SKM-1 (cell line): ENCODE data around the gene CDH2.

ENCODE experiments used
- DNase-seq: peaks from one replicate; lab custom pipeline; 2025; ENCODE audit not compliant: unreplicated experiment; lab: John Stamatoyannopoulos, UW

CDH2 gene

DNA sequence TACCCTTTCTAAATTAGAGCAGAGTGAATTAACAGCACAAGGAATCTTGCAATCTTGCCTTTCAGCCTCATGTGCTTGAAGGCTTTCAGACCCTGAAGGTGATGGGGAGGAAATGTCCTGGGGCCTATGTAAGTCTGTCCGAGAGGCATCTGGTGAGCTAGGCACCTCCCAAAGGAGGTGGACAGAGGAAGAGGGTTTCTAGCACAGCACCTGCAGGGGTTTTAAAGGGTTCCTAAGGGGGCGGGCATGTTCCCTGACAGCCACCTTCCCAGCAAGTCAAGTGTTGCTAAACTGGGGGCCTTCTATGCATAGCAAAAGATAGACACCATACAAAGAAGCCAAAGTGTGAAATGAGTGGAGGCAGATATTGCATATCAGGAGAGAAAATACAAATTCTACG is 88.5 kb downstream of the CDH2 start:
- DNase-seq = no peak

DNA sequence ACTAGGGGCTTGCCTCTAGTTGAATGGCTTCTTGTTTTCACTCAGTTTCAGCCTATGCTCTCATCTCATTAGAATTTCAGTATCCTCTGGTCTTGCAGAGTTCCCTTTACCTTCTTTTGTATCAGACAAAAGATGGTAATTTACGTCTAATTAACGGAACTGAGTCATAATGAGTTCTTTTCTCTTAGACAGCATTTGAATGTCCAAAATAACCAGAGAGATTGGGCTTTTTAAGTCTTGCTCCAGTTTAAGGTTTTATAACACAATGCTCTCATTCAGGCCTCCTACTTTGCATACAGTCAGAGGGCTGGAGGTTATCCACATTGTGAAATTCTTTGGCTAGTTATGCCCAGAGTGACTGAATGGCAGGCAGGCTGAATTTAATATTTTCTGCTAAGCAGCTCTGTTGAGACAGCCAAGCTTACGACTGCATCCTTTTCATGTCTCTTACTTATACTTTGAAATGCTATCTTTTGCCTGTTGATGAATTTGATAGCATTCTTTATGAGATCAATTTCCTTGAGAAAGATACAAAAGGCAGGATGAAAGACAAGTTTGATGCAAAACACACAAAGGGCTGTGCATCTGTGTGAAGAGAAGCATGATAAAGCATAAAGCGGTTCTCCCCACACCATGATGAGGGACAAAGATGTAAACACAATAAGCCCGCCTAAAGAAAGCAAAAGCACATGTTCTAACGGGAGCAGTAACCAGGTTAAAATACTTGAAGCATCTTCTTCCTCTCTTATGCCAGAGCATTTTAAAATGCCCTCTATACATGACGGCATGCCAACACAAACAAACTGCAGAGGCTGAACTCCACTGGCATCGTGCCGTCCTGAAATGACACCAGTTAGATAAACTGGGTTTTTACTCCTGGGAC is 90.0 kb downstream of the CDH2 start:
- DNase-seq = no peak

DNA sequence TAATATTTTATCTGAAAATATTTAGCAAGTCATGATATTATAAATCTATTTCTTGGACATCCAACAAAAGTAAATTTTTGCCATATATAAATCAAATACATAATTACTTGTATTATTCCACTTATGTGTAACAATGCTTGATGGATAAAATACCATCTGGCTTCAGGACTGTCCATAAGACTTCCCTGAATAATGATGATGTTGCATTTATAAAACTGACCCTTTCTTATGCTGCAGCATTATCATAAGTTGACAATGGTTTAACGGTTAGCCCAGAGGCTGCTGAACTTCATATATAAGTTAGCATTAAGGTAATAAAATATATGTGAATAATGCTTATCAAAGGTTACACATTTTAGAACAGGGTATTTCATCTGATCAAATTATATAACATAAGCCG is 95.4 kb downstream of the CDH2 start:
- no peak for DNase-seq

DNA sequence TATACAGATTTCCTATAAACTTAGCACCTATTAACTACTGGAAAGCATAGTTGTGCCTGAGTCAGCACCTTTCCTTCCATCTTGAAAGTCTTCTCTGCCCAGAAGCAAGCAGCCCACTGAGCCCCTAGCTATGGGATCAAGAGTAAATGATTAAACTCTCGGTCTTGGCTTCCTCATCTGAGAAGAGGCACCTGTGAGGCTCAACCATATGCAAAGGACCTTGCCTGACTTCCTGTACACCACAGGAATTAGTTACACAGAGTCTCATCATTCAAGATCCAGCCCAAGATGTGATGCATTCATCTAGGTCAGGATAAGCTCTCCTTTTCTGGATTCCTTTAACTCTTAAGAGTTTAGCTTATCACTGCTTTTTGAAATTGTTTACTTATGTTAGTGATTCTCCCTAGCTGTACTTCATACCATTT is 96.0 kb downstream of the CDH2 start:
- DNase-seq = no peak

DNA sequence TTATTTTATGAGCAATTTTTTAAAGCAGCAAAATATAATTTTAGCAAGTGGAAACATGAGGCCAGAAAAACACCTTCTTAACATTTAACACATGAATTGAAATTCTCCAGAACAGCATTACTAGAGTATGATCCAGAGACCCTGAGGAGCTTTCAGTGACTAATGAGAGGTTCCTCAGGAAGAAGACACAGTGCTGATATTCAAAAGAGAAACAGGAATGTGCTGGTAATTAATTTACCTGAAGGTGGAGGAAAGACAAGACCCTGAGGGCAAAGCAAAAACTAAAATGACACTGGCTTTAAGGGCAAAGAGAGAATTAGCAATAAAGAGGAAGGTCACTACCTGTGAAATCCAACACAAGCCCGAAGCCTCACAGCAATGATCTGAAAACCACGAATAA is 97.0 kb downstream of the CDH2 start:
- DNase-seq = no peak

DNA sequence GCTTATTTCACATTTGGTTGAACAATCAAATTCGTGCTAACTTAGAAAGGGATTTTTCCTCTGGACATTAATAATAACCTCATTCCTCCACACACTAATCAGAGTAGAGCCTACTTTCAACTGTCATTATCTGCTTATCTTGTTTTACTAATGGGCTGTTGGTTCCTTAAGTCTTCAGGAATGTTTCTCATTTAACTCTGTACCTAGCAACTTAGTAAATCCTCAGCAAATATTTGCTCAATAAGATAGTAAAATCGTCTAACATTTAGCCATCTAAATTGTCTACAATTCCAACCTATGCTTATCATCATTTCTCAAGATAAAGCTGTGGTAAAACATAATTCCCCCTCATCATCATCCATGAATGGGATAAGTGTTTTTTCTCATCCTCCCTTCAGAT is 98.1 kb downstream of the CDH2 start:
- DNase-seq = no peak

DNA sequence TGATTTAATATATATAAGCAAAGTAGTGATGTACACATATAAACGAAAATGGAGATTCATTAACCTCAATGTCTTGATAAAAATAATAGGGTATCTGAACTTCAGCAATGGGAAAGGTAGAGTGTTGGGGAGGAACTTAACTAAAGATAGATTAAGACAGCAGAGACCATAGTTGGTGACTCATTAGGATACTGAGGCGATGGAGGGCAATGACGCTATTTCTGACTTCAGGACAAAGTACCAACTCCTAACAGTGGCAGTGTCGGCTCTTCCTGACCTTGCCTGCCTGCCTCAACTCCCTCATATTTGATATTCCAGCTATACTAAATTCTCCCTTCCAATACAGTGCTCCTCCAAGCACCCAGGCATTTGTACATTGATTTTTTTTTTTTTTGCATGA is 98.6 kb downstream of the CDH2 start:
- DNase-seq = no peak

DNA sequence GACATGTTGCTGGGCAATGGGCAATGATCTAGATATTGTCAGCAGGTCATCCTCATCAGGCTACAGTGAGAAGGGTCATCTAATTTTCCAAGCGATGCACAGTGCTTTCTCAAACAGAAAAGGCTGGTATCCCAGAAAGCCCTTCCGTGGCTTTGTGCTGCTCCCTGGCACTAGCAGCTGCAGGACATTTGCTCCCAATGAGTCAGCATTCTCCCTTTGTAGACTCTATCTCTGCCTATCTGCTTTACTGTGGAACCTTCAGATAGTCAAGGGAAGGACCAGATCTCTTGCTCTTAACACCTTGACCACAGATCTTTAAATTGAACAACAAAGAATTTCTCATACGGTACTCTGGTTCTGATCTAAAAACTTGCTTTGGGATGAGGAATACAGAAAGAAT is 101.4 kb downstream of the CDH2 start:
- DNase-seq = no peak

DNA sequence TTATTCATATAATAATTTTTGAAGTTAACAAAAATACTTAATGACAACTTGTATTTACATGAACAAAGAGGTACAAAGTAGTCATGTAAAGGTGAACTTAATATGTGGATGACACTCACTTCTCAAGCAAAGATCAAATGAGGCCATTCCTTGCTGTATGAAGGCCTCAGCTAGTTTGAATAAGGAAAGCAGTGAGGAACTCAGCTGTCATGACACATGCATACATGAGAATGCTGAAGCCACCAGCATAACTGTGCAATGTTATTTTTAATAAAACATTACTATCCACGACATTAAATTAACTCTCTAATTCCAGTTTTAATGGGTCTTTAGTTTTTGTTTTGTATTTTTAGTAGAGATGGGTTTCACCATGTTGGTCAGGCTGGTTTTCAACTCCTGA is 102.9 kb downstream of the CDH2 start:
- no peak for DNase-seq

DNA sequence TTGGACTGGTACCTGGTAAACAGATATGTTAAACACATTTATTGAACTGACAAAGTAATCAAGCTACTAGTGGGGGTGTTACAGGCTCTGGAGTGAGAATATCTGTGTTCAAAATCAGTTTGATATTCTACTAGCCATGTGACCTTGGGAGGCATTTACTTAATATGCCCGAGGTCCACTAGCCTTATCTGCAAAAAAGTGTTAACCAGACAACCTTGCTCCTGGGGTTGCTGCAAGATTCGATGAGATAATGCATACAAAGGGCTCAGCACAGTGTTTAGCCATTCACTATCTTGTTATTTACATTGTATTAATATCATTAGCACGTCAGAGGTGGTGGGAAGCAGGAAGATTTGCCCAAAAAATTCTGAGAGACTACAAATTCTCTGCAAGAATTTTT is 103.3 kb downstream of the CDH2 start:
- no peak for DNase-seq

DNA sequence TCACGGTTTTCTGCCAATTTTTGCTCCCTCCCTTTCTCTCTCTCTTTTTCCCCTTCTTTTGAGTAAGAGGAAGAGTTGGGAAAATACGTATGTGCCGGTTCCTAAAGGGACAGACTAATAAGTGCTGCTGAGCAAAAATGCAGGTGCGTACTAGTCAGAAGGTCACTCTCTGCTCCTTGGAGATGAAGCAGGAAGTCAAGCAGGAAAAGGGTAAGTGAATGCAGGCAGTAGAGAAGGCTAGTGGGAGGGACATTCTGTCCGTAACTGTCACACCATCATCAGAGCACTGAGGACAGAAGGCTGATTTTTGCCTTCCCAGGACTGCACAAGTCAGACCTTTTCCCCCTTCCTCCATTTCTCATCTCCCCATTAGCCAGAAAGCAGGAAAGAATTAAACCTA is 105.7 kb downstream of the CDH2 start:
- no peak for DNase-seq

DNA sequence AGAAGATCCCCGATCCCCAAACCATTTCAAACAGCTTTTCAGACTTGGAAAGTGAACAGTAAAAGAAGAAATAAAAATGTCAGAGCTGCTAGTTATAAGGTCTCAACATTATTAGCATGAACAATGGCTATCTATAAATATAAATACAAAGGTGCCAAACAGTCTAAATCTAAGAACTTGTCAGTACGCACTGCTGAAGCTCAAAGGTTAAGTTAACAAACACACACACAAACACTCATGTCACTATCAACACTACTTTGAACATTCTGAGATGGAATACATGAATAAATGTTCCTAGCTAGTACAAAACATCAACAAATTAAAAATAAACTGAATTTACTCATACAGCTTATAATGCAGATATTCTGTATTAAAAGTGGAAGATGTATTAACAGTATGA is 108.7 kb downstream of the CDH2 start:
- DNase-seq = no peak

DNA sequence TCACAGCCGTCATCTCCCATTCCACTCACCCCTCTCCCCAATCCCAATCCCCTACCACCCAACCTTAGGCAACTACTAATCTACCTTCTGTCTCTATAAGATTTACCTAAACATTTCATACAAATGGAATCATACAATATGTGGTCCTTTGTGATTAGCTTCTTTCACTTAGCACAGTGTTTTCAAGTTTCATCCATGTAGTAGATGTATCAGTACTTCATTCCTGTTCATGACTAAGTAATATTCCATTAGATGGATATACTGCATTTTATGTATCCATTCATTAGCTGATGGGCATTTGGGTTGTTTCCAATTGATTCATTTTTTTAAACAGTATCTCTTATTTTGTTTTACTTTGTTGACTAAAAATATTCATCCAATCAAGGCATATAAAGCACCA is 109.6 kb downstream of the CDH2 start:
- DNase-seq = no peak

DNA sequence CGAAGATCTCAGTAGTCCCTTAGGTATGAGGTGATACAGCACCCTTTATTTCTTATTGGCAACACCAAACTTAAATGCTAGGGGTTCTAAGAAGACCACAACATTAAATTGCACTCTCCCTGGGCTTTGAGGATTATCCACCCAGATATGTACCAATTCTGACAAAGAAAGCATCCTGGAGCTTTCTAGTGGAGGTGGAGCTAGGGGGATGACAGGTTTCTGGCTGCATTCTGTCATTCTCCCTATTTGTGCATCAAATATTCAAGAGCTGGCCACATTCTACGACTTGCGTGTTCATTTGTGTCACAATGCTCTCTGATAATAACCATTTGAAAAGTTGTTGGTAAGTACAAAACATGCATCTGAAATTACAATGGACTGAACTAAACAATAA is 111.1 kb downstream of the CDH2 start:
- DNase-seq = no peak

DNA sequence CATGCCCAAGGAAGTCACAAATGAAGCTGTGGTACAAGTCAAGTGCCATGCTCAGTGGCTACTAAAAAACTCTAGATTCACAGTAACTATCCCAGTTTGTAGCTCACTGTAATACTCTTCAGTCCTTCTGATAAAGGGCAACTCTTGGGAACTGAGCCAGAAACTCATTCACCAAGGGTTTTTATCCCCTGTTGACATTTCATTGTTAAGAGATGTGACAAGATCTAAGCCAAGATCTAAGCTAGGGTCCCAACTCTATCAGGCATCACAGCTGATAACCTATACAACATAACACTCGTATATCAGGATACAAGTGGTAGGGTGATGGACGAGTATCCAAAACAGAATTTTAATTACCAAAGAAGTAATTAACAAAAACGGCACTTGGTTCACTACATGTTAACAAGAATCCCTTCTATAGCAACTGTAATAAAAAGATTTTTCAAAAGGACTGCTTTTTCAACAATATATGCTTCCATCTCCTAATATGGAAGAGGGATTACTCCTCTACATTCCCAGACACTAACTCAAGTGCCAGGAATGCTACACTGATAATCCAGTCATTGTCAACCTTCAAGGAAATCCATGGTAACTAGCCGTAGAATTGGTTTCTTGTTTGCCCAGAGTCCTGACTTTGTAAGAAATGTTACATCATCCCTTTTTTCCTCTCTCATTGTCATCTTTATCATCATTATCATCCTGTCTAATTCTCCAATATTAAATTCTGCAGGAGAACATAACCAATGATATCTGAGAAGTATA is 111.7 kb downstream of the CDH2 start:
- DNase-seq = no peak

DNA sequence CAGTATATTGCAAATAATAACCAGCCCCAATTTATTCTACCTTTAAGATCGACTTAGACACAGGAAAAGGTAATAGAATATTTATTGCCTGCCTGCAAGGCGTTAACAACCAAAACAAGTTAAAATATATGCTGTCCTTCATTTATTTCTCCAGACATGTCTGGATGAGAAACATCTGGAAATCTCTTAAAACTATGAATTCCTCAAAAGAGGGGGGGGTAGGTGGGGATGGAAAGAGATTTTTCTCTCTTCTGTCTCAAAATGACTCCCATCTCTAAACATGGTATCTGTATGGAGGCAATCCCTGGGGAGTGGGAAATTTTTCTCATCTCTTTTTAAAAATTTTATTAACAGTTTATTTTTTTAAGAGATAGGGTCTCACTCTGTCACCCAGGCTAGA is 113.0 kb downstream of the CDH2 start:
- DNase-seq = no peak

DNA sequence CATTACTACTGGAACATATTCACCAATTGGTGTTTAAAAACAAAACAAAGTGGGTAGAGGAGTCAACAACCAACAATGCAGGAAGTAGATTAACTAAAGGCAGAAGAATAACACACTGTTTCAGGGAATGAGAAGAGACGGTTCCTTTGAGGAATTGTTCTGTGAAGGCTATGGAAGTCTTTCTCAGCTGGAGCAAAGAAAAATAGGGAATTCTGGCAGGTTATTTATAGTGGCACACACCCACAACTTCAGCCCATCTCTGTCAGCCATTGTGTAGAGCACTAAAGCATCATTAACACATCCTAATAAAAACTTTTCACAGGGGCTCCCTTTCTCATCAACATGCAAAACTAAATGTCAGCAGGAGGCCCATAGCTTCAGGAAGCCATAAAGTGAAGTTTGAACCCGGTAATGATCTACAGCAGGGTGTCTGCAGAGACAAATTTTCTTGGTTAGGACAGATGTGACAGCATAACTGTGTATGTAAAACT is 113.6 kb downstream of the CDH2 start:
- no peak for DNase-seq

DNA sequence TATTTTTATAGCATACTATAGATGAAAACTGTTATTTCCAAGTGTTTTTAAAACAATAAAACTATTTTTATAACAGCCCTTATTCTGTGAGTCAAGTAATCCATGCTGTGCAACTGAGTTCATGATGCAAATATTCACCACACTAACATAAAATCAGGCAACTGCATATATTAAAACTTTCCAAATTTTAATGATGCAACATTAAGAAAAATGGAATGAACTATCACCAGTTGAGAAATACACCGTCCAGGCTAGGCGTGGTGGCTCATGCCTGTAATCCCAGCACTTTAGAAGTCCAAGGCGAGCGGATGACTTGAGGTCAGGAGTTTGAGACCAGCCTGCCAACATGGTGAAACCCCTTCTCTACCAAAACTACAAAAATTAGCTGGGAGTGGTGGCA is 114.5 kb downstream of the CDH2 start:
- DNase-seq = no peak

DNA sequence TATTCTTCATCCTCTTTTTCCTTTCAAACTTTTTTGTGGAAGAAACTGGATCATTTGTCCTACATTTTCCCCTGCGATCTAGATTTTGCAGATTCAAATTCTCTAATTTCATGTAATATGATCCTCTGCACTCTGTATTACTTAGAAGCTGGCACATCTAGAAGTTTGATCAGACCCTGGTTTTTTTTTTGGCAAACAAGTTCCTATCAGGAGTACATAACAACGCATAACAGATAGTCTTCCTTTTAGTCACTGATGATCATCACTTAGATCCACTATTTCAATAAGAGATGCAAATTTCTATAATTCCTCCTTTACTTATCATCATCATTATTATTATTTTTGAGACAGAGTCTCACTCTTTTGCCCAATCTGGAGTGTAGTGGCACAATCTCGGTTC is 117.1 kb downstream of the CDH2 start:
- DNase-seq = no peak

DNA sequence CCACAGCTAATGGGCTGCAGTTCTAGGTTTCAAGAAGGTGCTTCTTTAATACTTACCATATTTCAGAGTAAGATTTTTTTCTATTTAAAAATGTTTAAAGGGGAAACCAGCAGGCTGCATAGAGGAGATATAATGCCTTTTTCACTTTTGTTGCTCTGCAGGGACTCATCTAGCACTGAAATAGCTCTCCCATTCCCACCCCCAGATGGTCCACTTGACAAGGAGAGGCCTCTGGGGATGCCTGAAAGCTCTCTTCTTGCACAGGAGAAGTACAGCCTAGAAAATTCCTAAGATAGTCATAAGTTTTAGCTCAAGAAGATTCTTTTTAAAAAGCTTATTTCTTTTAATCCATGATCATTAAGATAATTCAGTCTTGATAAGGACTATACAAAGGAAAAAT is 126.4 kb downstream of the CDH2 start:
- DNase-seq = no peak

DNA sequence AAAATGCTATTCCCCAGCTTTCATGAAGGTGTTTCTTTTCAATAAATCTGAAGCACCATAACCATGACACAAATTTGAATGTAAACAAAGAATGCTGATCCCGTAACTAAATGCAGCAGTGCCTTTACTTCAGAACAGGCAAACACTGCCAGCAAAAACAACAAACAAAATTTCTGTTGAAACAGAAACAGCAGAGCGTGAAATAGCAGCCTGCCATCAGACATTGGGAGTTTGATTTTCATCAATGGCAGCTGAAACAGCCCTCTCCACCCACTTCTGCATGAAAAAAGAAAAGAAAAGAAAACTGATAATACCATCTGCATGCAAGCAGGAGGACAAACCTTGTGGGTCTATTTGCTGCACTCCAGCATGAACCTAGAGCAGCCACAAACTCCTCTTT is 128.3 kb downstream of the CDH2 start:
- DNase-seq = no peak

DNA sequence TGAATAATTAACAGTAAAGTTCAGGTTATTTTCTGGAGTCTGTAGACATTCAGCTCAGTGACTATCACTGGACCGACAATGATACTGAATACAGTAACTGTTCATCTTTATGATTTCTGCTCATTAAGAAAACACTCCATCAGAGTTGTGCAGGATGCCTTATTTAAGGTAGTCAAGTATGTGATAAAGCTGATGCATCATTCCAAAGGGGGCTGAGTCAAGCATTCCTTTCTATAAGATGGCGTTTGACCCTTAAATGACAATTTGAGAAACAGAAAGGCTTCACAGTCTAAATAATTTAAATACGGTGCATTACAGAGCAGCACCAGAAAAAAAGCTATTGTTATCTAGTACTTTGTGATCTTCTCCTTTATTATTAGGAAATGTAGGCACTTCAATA is 131.1 kb downstream of the CDH2 start:
- no peak for DNase-seq
